Glutamatergic neuron (in vitro differentiated cells): ENCODE results near the gene RASA3. TPM values are rescaled to one million over a fixed set of nuclear protein-coding genes. Genes with fewer than 3 reads are reported as not detected.
"Not testable (repeated sequence)": the region's sequence is repeated elsewhere in the genome, so short reads cannot be mapped to it uniquely, and the experiment has no call there.

Experiments
- DNase-seq: peaks from one replicate; pipeline ENCODE4 v3.0.0; 2022
- H3K27ac Mint-ChIP-seq: one replicate; pipeline ENCODE4 v1.8.0; 2020; ENCODE audit warnings: mild to moderate bottlenecking, mixed read lengths, inconsistent platforms; ENCODE audit not compliant: unreplicated experiment
- H3K27me3 Mint-ChIP-seq: one replicate; pipeline ENCODE4 v1.8.0; 2020; ENCODE audit warnings: mild to moderate bottlenecking, moderate library complexity, mixed read lengths, inconsistent platforms; ENCODE audit not compliant: unreplicated experiment
- H3K36me3 Mint-ChIP-seq: one replicate; pipeline ENCODE4 v1.8.0; 2020; ENCODE audit warnings: mild to moderate bottlenecking, mixed read lengths, inconsistent platforms; ENCODE audit not compliant: unreplicated experiment
- H3K4me1 Mint-ChIP-seq: one replicate; pipeline ENCODE4 v1.8.0; 2020; ENCODE audit warnings: mild to moderate bottlenecking, low read depth, mixed read lengths, inconsistent platforms; ENCODE audit not compliant: unreplicated experiment
- H3K4me3 Mint-ChIP-seq: one replicate; pipeline ENCODE4 v1.8.0; 2020; ENCODE audit warnings: mild to moderate bottlenecking, mixed read lengths, inconsistent platforms; ENCODE audit not compliant: unreplicated experiment
- H3K9me3 Mint-ChIP-seq: one replicate; pipeline ENCODE4 v1.8.0; 2020; ENCODE audit warnings: mild to moderate bottlenecking, moderate library complexity, mixed read lengths, inconsistent platforms; ENCODE audit not compliant: unreplicated experiment
- CTCF ChIP-seq: fragments of 200-600 bp; sonication (generic); IDR thresholded peaks from one replicate; pipeline ENCODE4 v1.5.0; 2021; ENCODE audit not compliant: partially characterized antibody, unreplicated experiment
- total RNA-seq: library from RNA; stranded (reverse); fragmentation: NEBNext Ultra II Directional; extraction: Animal tissue kit (Norgen Biotek cat#: 25700); gene quantifications from one replicate; pipeline ENCODE4 v1.2.1, GENCODE V29; 2021; ENCODE audit not compliant: unreplicated experiment

Gene RASA3
- total RNA-seq, 1 donor from 2014 or later: 15.2 TPM

GRCh38 chr13:114149774-114150740, 17.6 kb upstream of the RASA3 start:
- H3K36me3 Mint-ChIP-seq: peaks cover 6% of the 10 kb centered on the region
- no peak overlapping the region for H3K4me3 Mint-ChIP-seq
- no peak for DNase-seq
- no peak overlapping the region for H3K27ac Mint-ChIP-seq
- peaks cover 5% of the 10 kb centered on the region for H3K27me3 Mint-ChIP-seq
- no peak for TF ChIP-seq CTCF
- peaks cover 10% of the 10 kb centered on the region for H3K9me3 Mint-ChIP-seq
- peaks cover 19% of the 10 kb centered on the region for H3K4me1 Mint-ChIP-seq

- not testable (repeated sequence) for H3K27ac Mint-ChIP-seq, H3K27me3 Mint-ChIP-seq, H3K4me3 Mint-ChIP-seq, H3K36me3 Mint-ChIP-seq, DNase-seq
- Mint-ChIP-seq H3K9me3 (peaks cover 10% of the 10 kb centered on the region), H3K4me1 (peaks cover 25% of the 10 kb centered on the region)
Observed at GRCh38 chr13:114148886-114149285, 16.5 kb upstream of the RASA3 start.

- H3K9me3 Mint-ChIP-seq: peaks cover 10% of the 10 kb centered on the region
- H3K4me3 Mint-ChIP-seq: no peak overlapping the region
- peaks cover 6% of the 10 kb centered on the region for H3K27me3 Mint-ChIP-seq
- peaks cover 25% of the 10 kb centered on the region for H3K4me1 Mint-ChIP-seq
- H3K36me3 Mint-ChIP-seq: no peaks in the 10 kb centered on the region
- no peak for DNase-seq
- no peak for TF ChIP-seq CTCF
- H3K27ac Mint-ChIP-seq: no peak overlapping the region
Observed at GRCh38 chr13:114148521-114148855, 16.1 kb upstream of the RASA3 start.

- Mint-ChIP-seq H3K27ac (no peak overlapping the region), H3K27me3 (peaks cover 5% of the 10 kb centered on the region), H3K4me3 (no peak overlapping the region), H3K4me1 (peaks cover 25% of the 10 kb centered on the region), H3K9me3 (peaks cover 10% of the 10 kb centered on the region), H3K36me3 (no peaks in the 10 kb centered on the region)
- no peak for TF ChIP-seq CTCF
- DNase-seq: no peak
Observed at GRCh38 chr13:114147803-114148520, 15.5 kb upstream of the RASA3 start.

GRCh38 chr13:114146629-114147028, 14.2 kb upstream of the RASA3 start:
- Mint-ChIP-seq H3K36me3 (no peaks in the 10 kb centered on the region), H3K27ac (no peak overlapping the region), H3K4me3 (peak overlapping the region; percentile 3), H3K27me3 (peaks cover 5% of the 10 kb centered on the region), H3K4me1 (peaks cover 25% of the 10 kb centered on the region), H3K9me3 (peaks cover 10% of the 10 kb centered on the region)
- no peak for TF ChIP-seq CTCF
- peak; percentile 73 for DNase-seq
